IPS-11a (cell line): ENCODE data around the gene MIS12.

Experiments
- H3K4me3 ChIP-seq: one replicate; pipeline ENCODE4 v1.5.1; 2013; ENCODE audit warnings: low read depth, low read length, control low read depth

MIS12 gene

DNA sequence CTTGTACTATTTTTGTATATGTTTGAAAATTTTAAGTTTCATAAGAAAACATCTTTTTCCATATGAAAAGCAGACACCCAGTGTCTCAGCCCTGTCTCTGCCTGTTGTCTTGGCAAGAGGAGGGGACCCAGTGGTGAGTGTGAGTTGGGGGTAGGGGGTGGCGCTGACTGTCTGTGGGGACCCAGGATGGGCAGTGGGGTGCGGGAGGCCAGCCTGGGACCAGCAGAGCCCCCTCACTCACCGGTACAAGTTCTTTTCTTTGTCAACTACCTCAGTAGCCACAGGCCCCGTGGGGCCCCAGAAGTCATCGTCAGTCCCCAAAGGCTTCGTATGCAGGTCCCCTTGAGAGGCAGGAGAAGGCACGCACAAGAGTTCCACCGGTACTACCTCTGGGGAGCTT lies 46.2 kb downstream of the MIS12 start:
- H3K4me3 ChIP-seq = no peak overlapping the region

DNA sequence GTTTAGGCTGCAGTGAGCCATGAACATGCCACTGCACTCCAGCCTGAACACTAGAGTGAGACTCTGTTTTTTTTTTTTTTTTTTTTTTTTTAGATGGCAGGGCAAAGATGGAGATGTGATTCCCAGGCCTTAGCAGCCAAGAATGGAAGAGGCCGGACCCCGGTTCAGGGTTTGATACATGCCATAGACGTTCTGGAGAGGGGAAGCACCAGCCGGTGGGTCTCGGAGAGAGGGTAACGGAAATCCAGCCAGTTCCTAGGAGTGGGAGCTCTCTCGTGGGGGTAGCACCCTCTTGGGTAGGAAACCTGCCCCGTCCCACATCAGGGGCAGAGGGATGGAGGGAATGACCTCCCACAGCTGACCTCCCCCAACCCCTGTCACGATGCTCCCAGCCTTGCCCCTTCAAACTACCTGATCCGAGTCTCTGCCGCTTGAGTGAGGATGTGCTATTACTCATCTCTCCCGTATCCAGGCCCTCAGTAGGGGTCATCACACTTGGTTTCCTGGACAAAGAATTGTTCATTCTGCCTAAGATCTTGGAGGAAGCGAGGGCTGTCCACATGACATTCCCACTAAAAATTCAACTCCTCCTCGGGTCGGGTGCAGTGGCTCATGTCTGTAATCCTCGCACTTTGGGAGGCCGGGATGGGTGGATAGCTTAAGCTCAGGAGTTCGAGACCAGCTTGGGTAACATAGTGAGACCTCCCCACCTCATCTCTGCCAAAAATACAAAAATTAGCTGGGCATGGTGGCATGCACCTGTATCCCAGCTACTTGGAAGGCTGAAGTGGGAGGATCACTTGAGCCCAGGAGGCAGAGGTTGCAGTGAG lies 47.3 kb downstream of the MIS12 start:
- H3K4me3 ChIP-seq = no peak overlapping the region

GRCh38 chr17:5535436-5535835 lies 49.1 kb downstream of the MIS12 start:
- no peak overlapping the region for H3K4me3 ChIP-seq

DNA sequence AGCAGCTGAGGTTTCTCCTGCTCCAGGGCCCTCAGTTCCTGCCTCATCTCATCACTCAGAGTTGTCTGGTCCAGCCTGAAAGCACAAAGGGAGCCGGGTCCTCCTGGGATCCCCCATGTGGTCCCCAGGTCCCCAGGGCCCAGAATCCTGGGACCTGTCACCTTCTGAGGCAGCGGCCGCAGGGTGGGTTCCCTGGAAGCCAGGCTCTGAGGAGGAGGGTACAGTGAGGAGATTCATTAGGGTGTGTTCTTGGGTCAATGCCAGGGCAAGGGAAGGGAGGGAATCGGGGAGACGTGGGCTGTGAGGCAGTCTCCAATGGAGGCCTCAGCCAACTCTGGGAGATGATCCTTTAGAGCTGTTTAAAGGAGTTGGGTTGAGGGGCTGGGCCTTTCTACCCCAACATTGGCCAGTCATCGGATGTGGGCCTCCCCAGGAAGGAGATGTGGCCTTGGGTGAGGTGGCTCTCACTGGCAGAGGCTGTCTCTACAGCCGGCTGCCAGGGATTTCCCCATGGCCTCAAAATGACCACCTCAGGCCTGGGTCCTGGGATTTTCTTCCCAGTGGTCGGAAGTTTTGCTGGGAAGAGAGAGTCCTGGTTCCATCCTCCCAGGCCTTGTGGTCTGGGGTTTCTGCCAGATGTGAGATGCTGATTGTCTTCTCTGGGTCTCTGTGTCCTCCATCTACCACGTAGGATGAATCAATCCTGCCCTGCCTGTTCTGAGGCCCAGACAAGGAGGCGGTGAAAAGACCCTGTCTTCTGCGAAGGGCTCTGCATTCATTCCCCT lies 50.7 kb downstream of the MIS12 start:
- H3K4me3 ChIP-seq = no peak overlapping the region

GRCh38 chr17:5539286-5539685 lies 52.9 kb downstream of the MIS12 start:
- H3K4me3 ChIP-seq = no peak overlapping the region

GRCh38 chr17:5540321-5540720 lies 54.0 kb downstream of the MIS12 start:
- H3K4me3 ChIP-seq = no peak overlapping the region
